Measurements from ENCODE around the gene EXOSC10. TPM values are rescaled to one million over a fixed set of nuclear protein-coding genes. Genes with fewer than 3 reads are reported as not detected.

The EXOSC10 gene
- total and polyA plus RNA-seq, 2 of the 4 experiments (the other 2 are of a cell fraction), result 64.5 to 66.0 TPM

DNA sequence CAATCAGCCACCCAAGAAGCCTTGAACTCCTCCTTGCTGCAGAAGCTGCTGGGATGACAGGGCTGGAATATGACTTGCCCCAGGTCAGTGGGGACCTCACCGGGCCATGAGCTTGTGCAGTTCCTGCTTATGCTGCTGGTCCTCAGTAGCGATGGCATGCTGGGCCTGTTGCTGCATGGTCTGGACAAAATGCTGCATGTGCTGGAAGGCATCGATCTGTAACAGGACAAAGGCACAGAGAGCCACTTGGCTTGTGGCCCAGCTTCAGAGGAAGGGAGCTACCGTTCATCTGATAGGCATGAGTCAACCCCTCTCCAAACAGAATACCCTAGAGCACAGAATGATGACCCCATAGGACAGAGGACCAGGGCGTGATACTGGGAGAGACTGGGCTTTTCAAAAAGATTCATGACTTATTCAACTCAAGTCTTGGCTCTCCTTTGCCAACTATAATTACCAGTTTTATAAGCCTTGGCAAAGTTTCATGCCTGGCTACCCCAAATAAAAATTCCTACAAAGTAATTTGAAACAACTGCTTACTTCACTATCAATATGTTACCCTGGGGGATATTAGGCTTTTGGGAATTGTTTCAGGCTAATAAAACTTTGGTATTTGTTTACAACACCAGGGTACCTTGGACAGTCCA lies 34.7 kb upstream of the EXOSC10 start:
- 83% methylated on average over 2 of the region's 5 CpGs; no CpG with 5 or more reads in 1 of the 2 experiments for WGBS, 2 experiments (ENCODE audit: extremely low coverage in 2 of 2, insufficient read length in 1 of 2)
- ATAC-seq (ENCODE audit: low read depth), result peak; percentile 59
- Histone ChIP-seq H3K9ac (ENCODE audit: low read depth, low read length) (no peak overlapping the region), H3K9me1 (ENCODE audit: insufficient read depth, low read length) (peaks cover 9% of the 10 kb centered on the region), H3K27ac (ENCODE audit: insufficient read depth, low read length) (no peak overlapping the region), H3K14ac (replicated peaks; ENCODE audit: low read depth, low read length) (no peak overlapping the region), H3K23ac (ENCODE audit: low read depth, low read length) (no peak overlapping the region), H3K4me1 (ENCODE audit: control insufficient read depth, insufficient read depth, low read length) (peaks cover 14% of the 10 kb centered on the region), H3K79me1 (ENCODE audit: low read depth in 1 of 2, low read length in 2 of 2) (peaks cover 0 to 3% of the 10 kb centered on the region in 2 experiments; a peak in 2 of 4 replicates), H2AK5ac (ENCODE audit: low read depth, low read length) (no peak overlapping the region), H4K5ac (ENCODE audit: low read depth, low read length) (no peak overlapping the region), H2BK5ac (ENCODE audit: low read depth, low read length, poor library complexity, severe bottlenecking) (no peak overlapping the region), H2AFZ (replicated peaks; ENCODE audit: low read length, poor library complexity) (no peak overlapping the region), H3K36me3 (ENCODE audit: control insufficient read depth, insufficient read depth, low read length) (peaks cover 39% of the 10 kb centered on the region), H2BK120ac (ENCODE audit: low read depth, low read length) (no peak overlapping the region), H2AK9ac (replicated peaks; ENCODE audit: low read depth, low read length, poor library complexity) (peak overlapping the region; percentile 1), H2BK15ac (ENCODE audit: low read depth, low read length) (no peak overlapping the region), H3K56ac (ENCODE audit: extremely low read depth, insufficient read depth, low read length) (no peak overlapping the region), H3K9me3 (ENCODE audit: control insufficient read depth, insufficient read depth, low read length) (no peaks in the 10 kb centered on the region), H3K4ac (ENCODE audit: low read depth, low read length) (no peak overlapping the region), H3K27me3 (ENCODE audit: control insufficient read depth, insufficient read depth, low read length) (no peaks in the 10 kb centered on the region), H3K18ac (ENCODE audit: low read depth, low read length) (no peak overlapping the region), H3K4me2 (ENCODE audit: low read depth, low read length) (no peak overlapping the region), H4K8ac (ENCODE audit: low read depth in 2 of 2, low read length in 2 of 2) (no peak overlapping the region), H4K91ac (ENCODE audit: insufficient read depth, low read depth, low read length) (no peak overlapping the region), H4K20me1 (ENCODE audit: insufficient read depth, low read length) (no peaks in the 10 kb centered on the region), H3K4me3 (ENCODE audit: insufficient read depth, low read depth, low read length) (no peak overlapping the region), H2BK20ac (ENCODE audit: low read depth, low read length) (no peak overlapping the region)
- BruUV-seq (replicated peaks), result no TSS peak
- dilution Hi-C loops (cut with HindIII; ENCODE audit: low sequenced_read_pairs, unreplicated experiment) (no loop called here), in situ Hi-C loops (cut with MboI; ENCODE audit: low sequenced_read_pairs) (no loop called here), intact Hi-C loops (cut with micrococcal nuclease) (no loop called here)
- POLR2A ChIA-PET (ENCODE audit: unreplicated experiment), result no interaction called here
- CTCF ChIA-PET, result interaction anchor here (0.5 to 1.2 kb wide), 3 partner anchors 24 to 97 kb away, joined by 3 to 5 read pairs (median 4); no protein-coding TSS in a partner anchor
- peak; percentile 45 for DNase-seq
- TF ChIP-seq BHLHE40 (IDR thresholded peaks at IDR 0.05; ENCODE audit: low read depth, low read length), result no peak
- TF ChIP-seq MXI1 (IDR thresholded peaks at IDR 0.05; ENCODE audit: borderline replicate concordance, low read depth, low read length), result no peak
- TF ChIP-seq RCOR1 (IDR thresholded peaks at IDR 0.05; ENCODE audit: insufficient replicate concordance, low read length), result no peak
- TF ChIP-seq SMC3 (IDR thresholded peaks at IDR 0.05; ENCODE audit: low read depth, low read length), result no peak
- no peak for TF ChIP-seq RFX5 (IDR thresholded peaks at IDR 0.05; ENCODE audit: low read depth, low read length)
- no peak for TF ChIP-seq MAFK (IDR thresholded peaks at IDR 0.05; ENCODE audit: low read depth, low read length)
- no peak for TF ChIP-seq MAZ (IDR thresholded peaks at IDR 0.05; ENCODE audit: borderline replicate concordance, low read depth, low read length)
- TF ChIP-seq, protein P1, sequence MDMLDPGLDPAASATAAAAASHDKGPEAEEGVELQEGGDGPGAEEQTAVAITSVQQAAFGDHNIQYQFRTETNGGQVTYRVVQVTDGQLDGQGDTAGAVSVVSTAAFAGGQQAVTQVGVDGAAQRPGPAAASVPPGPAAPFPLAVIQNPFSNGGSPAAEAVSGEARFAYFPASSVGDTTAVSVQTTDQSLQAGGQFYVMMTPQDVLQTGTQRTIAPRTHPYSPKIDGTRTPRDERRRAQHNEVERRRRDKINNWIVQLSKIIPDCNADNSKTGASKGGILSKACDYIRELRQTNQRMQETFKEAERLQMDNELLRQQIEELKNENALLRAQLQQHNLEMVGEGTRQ (IDR thresholded peaks at IDR 0.05; ENCODE audit: low read depth, low read length), result no peak
- TF ChIP-seq RAD21 (IDR thresholded peaks at IDR 0.05; ENCODE audit: low read length), result no peak
- no peak for TF ChIP-seq FOS (IDR thresholded peaks at IDR 0.05; ENCODE audit: low read depth, low read length)
- no peak for TF ChIP-seq POLR2A (IDR thresholded peaks at IDR 0.05; ENCODE audit: low read depth, low read length)
- no peak for TF ChIP-seq NFE2L2 (IDR thresholded peaks at IDR 0.05; ENCODE audit: low read depth, low read length)

All from IMR-90 (cell line).